ENCODE measurements around the gene ULK4.

ULK4 gene

GRCh38 chr3:41198526-41198925 is 763.4 kb downstream of the ULK4 start:
- peak overlapping the region; percentile 92 for H3K4me3 ChIP-seq (replicated peaks; ENCODE audit: low read depth, low read length)
- no peak for TF ChIP-seq CTCF (IDR thresholded peaks at IDR 0.05; ENCODE audit: low read length, missing control alignments)
- DNase-seq (ENCODE audit: low read depth), result no peak

GRCh38 chr3:41198046-41198445 is 763.9 kb downstream of the ULK4 start:
- no peak for TF ChIP-seq CTCF (IDR thresholded peaks at IDR 0.05; ENCODE audit: low read length, missing control alignments)
- no peak overlapping the region for H3K4me3 ChIP-seq (replicated peaks; ENCODE audit: low read depth, low read length)
- DNase-seq (ENCODE audit: low read depth), result no peak
